ENCODE results near the gene ZNF627.

Gene ZNF627

DNA sequence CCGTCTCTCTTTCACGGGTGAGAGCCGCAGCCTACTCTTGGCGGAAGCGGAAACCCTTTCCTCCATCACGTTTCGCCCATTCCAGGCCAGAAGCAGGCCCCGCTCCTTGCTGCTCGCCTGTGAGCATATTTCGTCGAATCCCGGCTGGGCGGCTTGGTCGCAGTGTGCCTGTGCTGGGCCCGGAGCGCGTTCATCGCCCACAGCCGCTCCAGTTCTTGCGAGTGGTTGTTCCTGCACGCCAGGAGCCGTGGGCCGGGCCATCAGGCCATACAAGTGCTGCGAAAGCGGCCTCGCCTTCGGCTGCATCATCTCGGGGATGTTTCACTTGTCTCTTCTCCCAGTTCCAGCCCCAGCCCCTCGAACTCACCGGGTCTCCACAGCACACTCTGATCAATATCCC, 65.0 kb downstream of the ZNF627 start:
- TF ChIP-seq, protein P1, sequence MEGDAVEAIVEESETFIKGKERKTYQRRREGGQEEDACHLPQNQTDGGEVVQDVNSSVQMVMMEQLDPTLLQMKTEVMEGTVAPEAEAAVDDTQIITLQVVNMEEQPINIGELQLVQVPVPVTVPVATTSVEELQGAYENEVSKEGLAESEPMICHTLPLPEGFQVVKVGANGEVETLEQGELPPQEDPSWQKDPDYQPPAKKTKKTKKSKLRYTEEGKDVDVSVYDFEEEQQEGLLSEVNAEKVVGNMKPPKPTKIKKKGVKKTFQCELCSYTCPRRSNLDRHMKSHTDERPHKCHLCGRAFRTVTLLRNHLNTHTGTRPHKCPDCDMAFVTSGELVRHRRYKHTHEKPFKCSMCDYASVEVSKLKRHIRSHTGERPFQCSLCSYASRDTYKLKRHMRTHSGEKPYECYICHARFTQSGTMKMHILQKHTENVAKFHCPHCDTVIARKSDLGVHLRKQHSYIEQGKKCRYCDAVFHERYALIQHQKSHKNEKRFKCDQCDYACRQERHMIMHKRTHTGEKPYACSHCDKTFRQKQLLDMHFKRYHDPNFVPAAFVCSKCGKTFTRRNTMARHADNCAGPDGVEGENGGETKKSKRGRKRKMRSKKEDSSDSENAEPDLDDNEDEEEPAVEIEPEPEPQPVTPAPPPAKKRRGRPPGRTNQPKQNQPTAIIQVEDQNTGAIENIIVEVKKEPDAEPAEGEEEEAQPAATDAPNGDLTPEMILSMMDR (IDR thresholded peaks at IDR 0.05; ENCODE audit: insufficient read depth, low read depth, low read length, missing control alignments): no peak
- DNase-seq (ENCODE audit: low read depth): no peak
- no peak overlapping the region for H3K4me3 ChIP-seq (ENCODE audit: low read depth, low read length)

DNA sequence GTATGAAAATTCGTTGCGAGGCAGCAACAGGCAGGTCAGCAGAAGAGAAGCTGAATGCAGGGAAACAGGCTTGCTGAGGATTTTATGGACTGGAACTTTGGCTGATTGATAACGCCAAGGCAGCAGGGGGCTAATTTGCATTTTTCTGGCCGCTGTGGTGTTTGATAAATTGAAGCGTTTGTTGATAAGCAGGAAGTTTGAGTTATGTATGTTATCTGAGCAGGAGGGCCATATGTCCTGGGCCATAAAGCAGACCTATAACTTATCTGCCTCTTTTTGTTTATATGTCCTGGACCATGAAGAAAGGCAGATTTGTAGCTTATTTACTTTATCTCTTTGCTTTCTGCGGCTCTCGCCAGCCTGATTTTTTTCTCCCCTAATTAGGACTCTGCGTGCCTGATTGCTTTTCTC, 65.9 kb downstream of the ZNF627 start:
- TF ChIP-seq, protein P1 (IDR thresholded peaks at IDR 0.05; ENCODE audit: insufficient read depth, low read depth, low read length, missing control alignments): no peak
- no peak for DNase-seq (ENCODE audit: low read depth)
- H3K4me3 ChIP-seq (ENCODE audit: low read depth, low read length): no peak overlapping the region
